OCI-LY1 (cell line): Measurements from ENCODE around the gene CAPN3.

ENCODE experiments used
- H2AFZ ChIP-seq: fragments of 200-600 bp; sonication (generic), shearing (Covaris generic); 2 replicates; pipeline ENCODE4 v1.6.0; 2014; ENCODE audit warnings: antibody characterized with exemption, mild to moderate bottlenecking, low read length
- H3F3A ChIP-seq: fragments of 200-600 bp; sonication (generic), shearing (Covaris generic); 2 replicates; pipeline ENCODE4 v1.6.0; 2014; ENCODE audit warnings: mild to moderate bottlenecking, antibody characterized with exemption, low read length, moderate library complexity; ENCODE audit not compliant: insufficient read depth
- H3K27ac ChIP-seq: fragments of 200-600 bp; sonication (generic); 2 replicates; pipeline ENCODE4 v1.5.1; 2014; ENCODE audit warnings: low read length, mixed run types, mild to moderate bottlenecking, low read depth; ENCODE audit not compliant: poor library complexity, severe bottlenecking
- H3K27me3 ChIP-seq: fragments of 200-600 bp; sonication (generic); 2 replicates; pipeline ENCODE4 v1.6.0; 2014; ENCODE audit warnings: antibody characterized with exemption, mild to moderate bottlenecking, low read length, moderate library complexity; ENCODE audit not compliant: insufficient read depth
- H3K36me3 ChIP-seq: fragments of 200-600 bp; sonication (generic); 2 replicates; pipeline ENCODE4 v1.6.1; 2014; ENCODE audit warnings: mild to moderate bottlenecking, antibody characterized with exemption, low read length, moderate library complexity, mixed read lengths; ENCODE audit not compliant: insufficient read depth
- H3K4me1 ChIP-seq: fragments of 200-600 bp; sonication (generic); 2 replicates; pipeline ENCODE4 v1.5.1; 2014; ENCODE audit warnings: mild to moderate bottlenecking, low read length, moderate library complexity; ENCODE audit not compliant: insufficient read depth, severe bottlenecking
- H3K4me2 ChIP-seq: fragments of 200-600 bp; sonication (generic), shearing (Covaris generic); 2 replicates; pipeline ENCODE4 v1.6.1; 2014; ENCODE audit warnings: low read length
- H3K4me3 ChIP-seq: fragments of 200-600 bp; sonication (generic); 2 replicates; pipeline ENCODE4 v1.5.1; 2014; ENCODE audit warnings: low read length, low read depth, mild to moderate bottlenecking, mixed read lengths; ENCODE audit not compliant: poor library complexity, severe bottlenecking
- H3K79me2 ChIP-seq: fragments of 200-600 bp; shearing (Covaris generic); 2 replicates; pipeline ENCODE4 v1.6.1; 2016; ENCODE audit warnings: mixed run types, low read length, mixed read lengths; ENCODE audit not compliant: insufficient read depth
- H3K9ac ChIP-seq: fragments of 200-600 bp; sonication (generic), shearing (Covaris generic); 2 replicates; pipeline ENCODE4 v1.6.1; 2014; ENCODE audit warnings: mild to moderate bottlenecking, low read length, mixed read lengths
- H3K9me2 ChIP-seq: fragments of 200-600 bp; sonication (generic), shearing (Covaris generic); 2 replicates; pipeline ENCODE4 v1.6.1; 2014; ENCODE audit warnings: low read depth, mild to moderate bottlenecking, low read length, mixed read lengths
- H3K9me3 ChIP-seq: fragments of 200-600 bp; shearing (Covaris generic); 2 replicates; pipeline ENCODE4 v1.6.1; 2014; ENCODE audit warnings: low read length, mixed read lengths
- H4K20me1 ChIP-seq: fragments of 200-600 bp; sonication (generic), shearing (Covaris generic); 2 replicates; pipeline ENCODE4 v1.6.0; 2016; ENCODE audit warnings: mild to moderate bottlenecking, low read length; ENCODE audit not compliant: insufficient read depth
- EZH2 ChIP-seq: fragments of 200-600 bp; sonication (generic), shearing (Covaris generic); IDR thresholded peaks from 2 replicates; pipeline ENCODE4 v1.8.0; 2017; ENCODE audit warnings: borderline replicate concordance, mixed run types, mild to moderate bottlenecking, antibody characterized with exemption, low read length, moderate library complexity, mixed read lengths
- TF ChIP-seq, protein P1 (sequence below): fragments of 200-600 bp; sonication (generic), shearing (Covaris generic); IDR thresholded peaks from 2 replicates; pipeline ENCODE4 v1.5.1; 2017; ENCODE audit warnings: mild to moderate bottlenecking, antibody characterized with exemption, low read length, moderate library complexity, mixed read lengths

The CAPN3 gene

DNA sequence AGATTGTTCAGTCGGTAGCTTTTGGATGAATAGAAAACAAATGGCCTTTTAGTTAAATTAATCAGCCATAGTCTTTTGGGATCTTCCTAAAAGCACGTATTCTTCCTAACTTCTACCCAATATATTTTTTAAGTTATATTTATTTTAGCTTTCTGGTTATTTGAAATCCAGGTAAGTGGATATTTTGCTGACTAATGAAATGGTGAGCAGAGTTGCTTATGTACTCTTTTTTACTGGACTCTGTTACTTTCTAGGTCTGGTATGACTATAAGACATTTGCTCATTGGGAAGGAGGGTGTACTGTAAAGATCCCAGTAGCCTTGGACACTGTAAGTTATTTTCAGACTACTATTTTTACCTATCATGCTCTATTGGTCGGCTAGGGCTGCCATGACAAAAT, 13.8 kb upstream of the CAPN3 start:
- Histone ChIP-seq H3K4me2 (no peak overlapping the region), H3K27ac (no peak overlapping the region), H3K4me3 (no peak overlapping the region), H3K4me1 (no peaks in the 10 kb centered on the region), H3K79me2 (no peaks in the 10 kb centered on the region), H3K9me2 (no peaks in the 10 kb centered on the region), H3K27me3 (no peaks in the 10 kb centered on the region), H3K9me3 (no peaks in the 10 kb centered on the region), H2AFZ (no peak overlapping the region), H3K9ac (no peak overlapping the region), H3F3A (no peaks in the 10 kb centered on the region), H3K36me3 (no peaks in the 10 kb centered on the region), H4K20me1 (no peaks in the 10 kb centered on the region)
- TF ChIP-seq EZH2, result no peak
- TF ChIP-seq, protein P1, sequence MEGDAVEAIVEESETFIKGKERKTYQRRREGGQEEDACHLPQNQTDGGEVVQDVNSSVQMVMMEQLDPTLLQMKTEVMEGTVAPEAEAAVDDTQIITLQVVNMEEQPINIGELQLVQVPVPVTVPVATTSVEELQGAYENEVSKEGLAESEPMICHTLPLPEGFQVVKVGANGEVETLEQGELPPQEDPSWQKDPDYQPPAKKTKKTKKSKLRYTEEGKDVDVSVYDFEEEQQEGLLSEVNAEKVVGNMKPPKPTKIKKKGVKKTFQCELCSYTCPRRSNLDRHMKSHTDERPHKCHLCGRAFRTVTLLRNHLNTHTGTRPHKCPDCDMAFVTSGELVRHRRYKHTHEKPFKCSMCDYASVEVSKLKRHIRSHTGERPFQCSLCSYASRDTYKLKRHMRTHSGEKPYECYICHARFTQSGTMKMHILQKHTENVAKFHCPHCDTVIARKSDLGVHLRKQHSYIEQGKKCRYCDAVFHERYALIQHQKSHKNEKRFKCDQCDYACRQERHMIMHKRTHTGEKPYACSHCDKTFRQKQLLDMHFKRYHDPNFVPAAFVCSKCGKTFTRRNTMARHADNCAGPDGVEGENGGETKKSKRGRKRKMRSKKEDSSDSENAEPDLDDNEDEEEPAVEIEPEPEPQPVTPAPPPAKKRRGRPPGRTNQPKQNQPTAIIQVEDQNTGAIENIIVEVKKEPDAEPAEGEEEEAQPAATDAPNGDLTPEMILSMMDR, result no peak

DNA sequence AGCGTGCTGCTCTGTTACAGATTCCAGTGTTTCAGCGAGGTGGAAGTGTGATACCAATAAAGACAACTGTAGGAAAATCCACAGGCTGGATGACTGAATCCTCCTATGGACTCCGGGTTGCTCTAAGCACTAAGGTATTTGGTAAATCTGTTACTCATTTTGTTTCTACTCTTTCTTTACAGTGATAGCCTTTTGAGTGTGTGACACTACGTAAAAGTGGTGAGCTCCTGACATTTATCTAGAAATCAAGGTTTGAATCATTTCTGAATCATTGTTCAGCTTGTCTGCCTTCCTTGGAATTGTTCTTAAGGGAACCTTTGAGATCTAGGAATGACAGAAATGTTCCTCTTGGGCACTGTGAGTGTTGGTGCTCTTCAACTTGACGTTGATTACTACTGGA, 11.2 kb upstream of the CAPN3 start:
- H3K27ac ChIP-seq, result no peak overlapping the region
- no peaks in the 10 kb centered on the region for H3K9me2 ChIP-seq
- H3K9me3 ChIP-seq, result no peaks in the 10 kb centered on the region
- no peaks in the 10 kb centered on the region for H4K20me1 ChIP-seq
- H3K79me2 ChIP-seq, result no peaks in the 10 kb centered on the region
- no peak overlapping the region for H3K4me2 ChIP-seq
- H3K9ac ChIP-seq, result no peak overlapping the region
- no peaks in the 10 kb centered on the region for H3K36me3 ChIP-seq
- H3K4me1 ChIP-seq, result no peaks in the 10 kb centered on the region
- TF ChIP-seq, protein P1, result no peak
- TF ChIP-seq EZH2, result no peak
- H3K4me3 ChIP-seq, result no peak overlapping the region
- no peaks in the 10 kb centered on the region for H3K27me3 ChIP-seq
- H2AFZ ChIP-seq, result no peak overlapping the region
- H3F3A ChIP-seq, result no peaks in the 10 kb centered on the region

DNA sequence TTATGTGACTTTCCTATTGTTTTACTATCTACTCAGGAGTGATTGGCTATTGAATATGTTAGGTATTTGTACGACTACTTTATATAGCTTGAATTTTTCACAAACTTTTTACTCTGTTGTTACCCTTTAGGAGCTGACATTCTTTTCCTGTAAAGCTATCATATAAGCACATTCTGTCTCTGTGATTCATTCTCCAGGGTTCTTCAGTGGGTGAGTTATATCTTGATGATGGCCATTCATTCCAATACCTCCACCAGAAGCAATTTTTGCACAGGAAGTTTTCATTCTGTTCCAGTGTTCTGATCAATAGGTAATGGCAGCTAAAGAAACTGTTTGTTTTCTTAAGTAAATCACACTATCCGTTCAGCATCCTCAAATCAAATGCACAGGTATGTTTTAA, 10.1 kb upstream of the CAPN3 start:
- H2AFZ ChIP-seq, result no peak overlapping the region
- no peaks in the 10 kb centered on the region for H3K36me3 ChIP-seq
- H3K27ac ChIP-seq, result no peak overlapping the region
- H3K79me2 ChIP-seq, result no peaks in the 10 kb centered on the region
- H3K4me3 ChIP-seq, result no peak overlapping the region
- TF ChIP-seq, protein P1, result no peak
- no peak for TF ChIP-seq EZH2
- H3K4me1 ChIP-seq, result no peaks in the 10 kb centered on the region
- H3K9ac ChIP-seq, result no peak overlapping the region
- H4K20me1 ChIP-seq, result no peaks in the 10 kb centered on the region
- no peaks in the 10 kb centered on the region for H3K27me3 ChIP-seq
- H3F3A ChIP-seq, result no peaks in the 10 kb centered on the region
- H3K9me2 ChIP-seq, result no peaks in the 10 kb centered on the region
- no peaks in the 10 kb centered on the region for H3K9me3 ChIP-seq
- no peak overlapping the region for H3K4me2 ChIP-seq
